ENCODE data around the gene SSR1. TPM values are rescaled to one million over a fixed set of nuclear protein-coding genes. Genes with fewer than 3 reads are reported as not detected.
"Not testable (repeated sequence)": the region's sequence is repeated elsewhere in the genome, so short reads cannot be mapped to it uniquely, and the experiment has no call there.

SSR1 gene
- total and polyA plus RNA-seq, 7 donors, result 17.9 to 40.4 (median 35.4) TPM

DNA sequence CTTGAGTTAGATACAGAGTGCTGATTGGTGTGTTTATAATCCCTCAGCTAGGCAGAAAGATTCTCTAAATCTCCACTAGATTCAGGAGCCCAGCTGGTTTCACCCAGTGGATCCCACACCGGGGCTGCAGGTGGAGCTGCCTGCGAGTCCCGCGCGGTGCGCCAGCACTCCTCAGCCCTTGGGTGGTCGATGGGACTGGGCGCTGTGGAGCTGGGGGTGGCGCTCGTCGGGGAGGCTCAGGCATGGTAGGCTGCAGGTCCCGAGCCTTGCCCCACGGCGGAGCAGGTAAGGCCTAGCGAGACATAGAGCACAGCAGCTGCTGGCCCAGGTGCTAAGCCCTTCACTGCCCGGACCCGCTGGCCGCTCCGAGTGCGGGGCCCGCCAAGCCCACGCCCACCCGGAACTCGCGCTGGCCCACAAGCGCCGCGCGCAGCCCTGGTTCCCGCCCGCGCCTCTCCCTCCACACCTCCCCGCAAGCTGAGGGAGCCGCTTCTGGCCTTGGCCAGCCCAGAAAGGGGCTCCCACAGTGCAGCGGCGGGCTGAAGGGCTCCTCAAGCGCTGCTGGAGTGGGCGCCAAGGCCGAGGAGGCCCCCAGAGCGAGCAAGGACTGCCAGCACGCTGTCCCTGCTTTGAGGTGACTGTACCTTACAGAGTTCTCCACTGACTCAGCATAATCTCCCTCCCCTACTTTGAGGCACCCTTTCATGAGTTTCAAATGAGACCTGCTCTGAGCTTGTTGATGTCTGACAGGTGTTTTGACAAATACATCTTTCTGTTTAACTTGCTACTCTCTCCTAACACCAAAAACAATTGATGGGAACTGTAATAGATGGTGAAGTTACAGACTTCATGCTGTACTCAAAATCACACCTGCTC, 3.9 kb upstream of the SSR1 start:
- no peaks in the 10 kb centered on the region for H3K9me3 ChIP-seq
- no peak overlapping the region for H3K27ac ChIP-seq
- no peak for ATAC-seq
- H3K27me3 ChIP-seq (ENCODE audit: insufficient read depth in 3 of 3, low read length in 2 of 3), result no peaks in the 10 kb centered on the region
- intact Hi-C loops (cut with DNase I), result loop anchor here in 1 of 2 donors (10.0 kb wide), 1 partner anchor 268 kb away; no protein-coding TSS in a partner anchor
- peaks cover 2% of the 10 kb centered on the region for H3K4me1 ChIP-seq
- H3K4me3 ChIP-seq, result no peak overlapping the region
- 94 to 96% (median 94%) methylated on average over 23 to 41 of the region's 41 CpGs for WGBS, 3 donors
- no peaks in the 10 kb centered on the region for H3K36me3 ChIP-seq (ENCODE audit: insufficient read depth in 1 of 2, low read depth in 1 of 2)
- no peak for TF ChIP-seq CTCF (IDR thresholded peaks at IDR 0.05)
- DNase-seq, result no peak

GRCh38 chr6:7315948-7316365, 3.0 kb upstream of the SSR1 start:
- intact Hi-C loops (cut with DNase I), result loop anchor here in 1 of 2 donors (10.0 kb wide), 1 partner anchor 269 kb away; no protein-coding TSS in a partner anchor
- no peak for TF ChIP-seq CTCF (IDR thresholded peaks at IDR 0.05)
- no peaks in the 10 kb centered on the region for H3K36me3 ChIP-seq (ENCODE audit: insufficient read depth in 1 of 2, low read depth in 1 of 2)
- 82 to 85% (median 83%) methylated on average over 6 of the region's 6 CpGs for WGBS, 3 donors
- H3K9me3 ChIP-seq, result no peaks in the 10 kb centered on the region
- H3K27ac ChIP-seq, result no peak overlapping the region
- H3K27me3 ChIP-seq (ENCODE audit: insufficient read depth in 3 of 3, low read length in 2 of 3), result no peaks in the 10 kb centered on the region
- peaks cover 11% of the 10 kb centered on the region for H3K4me1 ChIP-seq
- DNase-seq (no peak), ATAC-seq (no peak)
- no peak overlapping the region for H3K4me3 ChIP-seq

DNA sequence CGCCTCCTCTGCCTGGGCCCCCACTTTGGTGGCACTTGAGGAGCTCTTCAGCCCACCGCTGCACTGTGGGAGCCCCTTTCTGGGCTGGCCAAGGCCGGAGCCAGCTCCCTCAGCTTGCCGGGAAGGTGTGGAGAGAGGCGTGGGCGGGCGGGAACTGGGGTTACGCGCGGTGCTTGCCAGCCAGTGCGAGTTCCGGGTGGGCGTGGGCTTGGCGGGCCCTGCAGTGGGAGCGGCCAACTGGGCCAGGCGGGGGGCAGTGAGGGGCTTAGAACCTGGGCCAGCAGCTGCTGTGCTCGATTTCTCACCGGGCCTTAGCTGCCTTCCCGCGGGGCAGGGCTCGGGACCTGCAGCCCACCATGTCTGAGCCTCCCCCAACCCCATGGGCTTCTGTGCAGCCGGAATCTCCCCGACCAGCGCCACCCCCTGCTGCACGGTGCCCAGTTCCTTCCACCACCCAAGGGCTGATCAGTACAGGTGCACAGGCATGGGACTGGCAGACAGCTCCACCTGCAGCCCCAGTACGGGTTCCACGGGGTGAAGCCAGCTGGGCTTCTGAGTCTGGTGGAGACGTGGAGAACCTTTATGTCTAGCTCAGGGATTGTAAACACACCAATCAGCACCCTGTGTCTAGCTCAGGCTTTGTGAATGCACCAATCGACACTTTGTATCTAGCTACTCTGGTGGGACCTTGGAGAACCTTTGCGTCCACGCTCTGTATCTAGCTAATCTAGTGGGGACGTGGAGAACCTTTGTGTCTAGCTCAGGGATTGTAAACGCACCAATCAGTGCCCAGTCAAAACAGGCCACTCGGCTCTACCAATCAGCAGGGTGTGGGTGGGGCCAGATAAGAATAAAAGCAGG, 2.3 kb upstream of the SSR1 start:
- H3K27me3 ChIP-seq (ENCODE audit: insufficient read depth in 3 of 3, low read length in 2 of 3); H3K36me3 ChIP-seq (ENCODE audit: insufficient read depth in 1 of 2, low read depth in 1 of 2); ATAC-seq; H3K4me3 ChIP-seq; H3K9me3 ChIP-seq; H3K27ac ChIP-seq: not testable (repeated sequence)
- intact Hi-C loops (cut with DNase I), result loop anchor here in 1 of 2 donors (10.0 kb wide), 1 partner anchor 269 kb away; no protein-coding TSS in a partner anchor
- DNase-seq, result peak in 1 of 2 donors; percentile 49
- H3K4me1 ChIP-seq, result peaks cover 17% of the 10 kb centered on the region
- WGBS, 3 donors, result 84 to 91% (median 88%) methylated on average over 19 to 34 of the region's 34 CpGs

GRCh38 chr6:7314414-7314813, 1.4 kb upstream of the SSR1 start:
- WGBS, 3 donors, result 94 to 99% (median 98%) methylated on average over 7 of the region's 7 CpGs
- Histone ChIP-seq H3K27me3 (ENCODE audit: insufficient read depth in 3 of 3, low read length in 2 of 3) (no peaks in the 10 kb centered on the region), H3K27ac (no peak overlapping the region), H3K4me1 (peaks cover 20% of the 10 kb centered on the region), H3K36me3 (ENCODE audit: insufficient read depth in 1 of 2, low read depth in 1 of 2) (peaks cover 0 to 6% of the 10 kb centered on the region in 2 donors), H3K4me3 (no peak overlapping the region), H3K9me3 (no peaks in the 10 kb centered on the region)
- TF ChIP-seq CTCF (IDR thresholded peaks at IDR 0.05), result no peak
- DNase-seq (no peak), ATAC-seq (no peak)
- intact Hi-C loops (cut with DNase I), result loop anchor here in 1 of 2 donors (5.0 to 10.0 kb wide), 2 partner anchors 73 to 270 kb away; partner anchors contain the start of genes CAGE1 and RIOK1

Data from psoas muscle (tissue), 8 donors.